ENCODE measurements around the gene RBAK.

The RBAK gene

GRCh38 chr7:5088906-5089305, 43.2 kb downstream of the RBAK start:
- H3K4me3 ChIP-seq (ENCODE audit: low read depth, low read length), result no peak overlapping the region
- no peak for TF ChIP-seq CTCF (IDR thresholded peaks at IDR 0.05; ENCODE audit: low read depth, low read length)

GRCh38 chr7:5093948-5094347, 48.3 kb downstream of the RBAK start:
- TF ChIP-seq CTCF (IDR thresholded peaks at IDR 0.05; ENCODE audit: low read depth, low read length), result no peak
- no peak overlapping the region for H3K4me3 ChIP-seq (ENCODE audit: low read depth, low read length)

- no peak for TF ChIP-seq CTCF (IDR thresholded peaks at IDR 0.05; ENCODE audit: low read depth, low read length)
- no peak overlapping the region for H3K4me3 ChIP-seq (ENCODE audit: low read depth, low read length)
These were observed 49.0 kb downstream of the RBAK start for GRCh38 chr7:5094641-5095040.

- H3K4me3 ChIP-seq (ENCODE audit: low read depth, low read length), result no peak overlapping the region
- no peak for TF ChIP-seq CTCF (IDR thresholded peaks at IDR 0.05; ENCODE audit: low read depth, low read length)
These were observed 70.7 kb downstream of the RBAK start for GRCh38 chr7:5116359-5116758.

- no peak for TF ChIP-seq CTCF (IDR thresholded peaks at IDR 0.05; ENCODE audit: low read depth, low read length)
- no peak overlapping the region for H3K4me3 ChIP-seq (ENCODE audit: low read depth, low read length)
These were observed 71.7 kb downstream of the RBAK start for GRCh38 chr7:5117095-5117970.
